ENCODE measurements around the gene HABP2. TPM values are rescaled to one million over a fixed set of nuclear protein-coding genes. Genes with fewer than 3 reads are reported as not detected.

Gene HABP2
- total RNA-seq, 1 donor from 2014 or later = 289 TPM

- peak; percentile 18 for ATAC-seq
These were observed 41.8 kb downstream of the HABP2 start for GRCh38 chr10:113594652-113595051.

GRCh38 chr10:113600569-113600968, 47.7 kb downstream of the HABP2 start:
- DNase-seq (ENCODE audit: low spot score) (no peak), ATAC-seq (no peak)

More at GRCh38 chr10:113594652-113595051, 41.8 kb downstream of the HABP2 start:
- DNase-seq (ENCODE audit: low spot score) = no peak

GRCh38 chr10:113603057-113603777, 50.4 kb downstream of the HABP2 start:
- ATAC-seq (no peak), DNase-seq (ENCODE audit: low spot score) (no peak)

GRCh38 chr10:113604572-113604971, 51.7 kb downstream of the HABP2 start:
- no peak for DNase-seq (ENCODE audit: low spot score)
- no peak for ATAC-seq

- ATAC-seq (no peak), DNase-seq (ENCODE audit: low spot score) (no peak)
These were observed 52.6 kb downstream of the HABP2 start for GRCh38 chr10:113605268-113605978.

GRCh38 chr10:113609704-113610108, 56.9 kb downstream of the HABP2 start:
- DNase-seq (ENCODE audit: low spot score) (no peak), ATAC-seq (no peak)

GRCh38 chr10:113610631-113611601, 58.1 kb downstream of the HABP2 start:
- DNase-seq (ENCODE audit: low spot score) (no peak), ATAC-seq (no peak)

GRCh38 chr10:113612154-113612553, 59.3 kb downstream of the HABP2 start:
- DNase-seq (ENCODE audit: low spot score) (no peak), ATAC-seq (peak; percentile 82)

GRCh38 chr10:113613427-113613826, 60.6 kb downstream of the HABP2 start:
- ATAC-seq = no peak
- no peak for DNase-seq (ENCODE audit: low spot score)

GRCh38 chr10:113613977-113614690, 61.3 kb downstream of the HABP2 start:
- DNase-seq (ENCODE audit: low spot score) = no peak
- ATAC-seq = no peak

GRCh38 chr10:113616244-113617074, 63.6 kb downstream of the HABP2 start:
- ATAC-seq = peak; percentile 44

GRCh38 chr10:113617086-113617485, 64.2 kb downstream of the HABP2 start:
- ATAC-seq = no peak

More at GRCh38 chr10:113616244-113617074, 63.6 kb downstream of the HABP2 start:
- no peak for DNase-seq (ENCODE audit: low spot score)

GRCh38 chr10:113618338-113618737, 65.5 kb downstream of the HABP2 start:
- ATAC-seq = peak; percentile 84

More at GRCh38 chr10:113617086-113617485, 64.2 kb downstream of the HABP2 start:
- no peak for DNase-seq (ENCODE audit: low spot score)

GRCh38 chr10:113619401-113619800, 66.5 kb downstream of the HABP2 start:
- DNase-seq (ENCODE audit: low spot score) (no peak), ATAC-seq (no peak)

More at GRCh38 chr10:113618338-113618737, 65.5 kb downstream of the HABP2 start:
- DNase-seq (ENCODE audit: low spot score) = peak; percentile 58

GRCh38 chr10:113620511-113620910, 67.7 kb downstream of the HABP2 start:
- DNase-seq (ENCODE audit: low spot score) (no peak), ATAC-seq (no peak)

GRCh38 chr10:113620936-113621335, 68.1 kb downstream of the HABP2 start:
- no peak for ATAC-seq
- DNase-seq (ENCODE audit: low spot score) = no peak

GRCh38 chr10:113621799-113622198, 68.9 kb downstream of the HABP2 start:
- no peak for ATAC-seq
- DNase-seq (ENCODE audit: low spot score) = no peak

- ATAC-seq = no peak
- no peak for DNase-seq (ENCODE audit: low spot score)
These were observed 70.0 kb downstream of the HABP2 start for GRCh38 chr10:113622831-113623230.

- no peak for DNase-seq (ENCODE audit: low spot score)
- no peak for ATAC-seq
These were observed 72.8 kb downstream of the HABP2 start for GRCh38 chr10:113625461-113626186.

Measured in left lobe of liver (tissue), 2 donors.